ENCODE results near the gene NCL.

- no peak for TF ChIP-seq CTCF (IDR thresholded peaks at IDR 0.05; ENCODE audit: insufficient read depth, low read depth, low read length)
- no peak for TF ChIP-seq EZH2 (IDR thresholded peaks at IDR 0.05; ENCODE audit: insufficient read depth, low read length)
These were observed 24.0 kb upstream of the NCL start for GRCh38 chr2:231488331-231488730.

All from astrocyte (in vitro differentiated cells and primary cell).